HG03457 (cell line): ENCODE measurements around the gene SLC7A6.

Source experiments
- ATAC-seq: cut with Tn5 transposase; IDR thresholded peaks from one replicate; pipeline ENCODE4 v1.9.1; 2021; ENCODE audit warnings: moderate number of reproducible peaks; ENCODE audit not compliant: unreplicated experiment

Gene SLC7A6

DNA sequence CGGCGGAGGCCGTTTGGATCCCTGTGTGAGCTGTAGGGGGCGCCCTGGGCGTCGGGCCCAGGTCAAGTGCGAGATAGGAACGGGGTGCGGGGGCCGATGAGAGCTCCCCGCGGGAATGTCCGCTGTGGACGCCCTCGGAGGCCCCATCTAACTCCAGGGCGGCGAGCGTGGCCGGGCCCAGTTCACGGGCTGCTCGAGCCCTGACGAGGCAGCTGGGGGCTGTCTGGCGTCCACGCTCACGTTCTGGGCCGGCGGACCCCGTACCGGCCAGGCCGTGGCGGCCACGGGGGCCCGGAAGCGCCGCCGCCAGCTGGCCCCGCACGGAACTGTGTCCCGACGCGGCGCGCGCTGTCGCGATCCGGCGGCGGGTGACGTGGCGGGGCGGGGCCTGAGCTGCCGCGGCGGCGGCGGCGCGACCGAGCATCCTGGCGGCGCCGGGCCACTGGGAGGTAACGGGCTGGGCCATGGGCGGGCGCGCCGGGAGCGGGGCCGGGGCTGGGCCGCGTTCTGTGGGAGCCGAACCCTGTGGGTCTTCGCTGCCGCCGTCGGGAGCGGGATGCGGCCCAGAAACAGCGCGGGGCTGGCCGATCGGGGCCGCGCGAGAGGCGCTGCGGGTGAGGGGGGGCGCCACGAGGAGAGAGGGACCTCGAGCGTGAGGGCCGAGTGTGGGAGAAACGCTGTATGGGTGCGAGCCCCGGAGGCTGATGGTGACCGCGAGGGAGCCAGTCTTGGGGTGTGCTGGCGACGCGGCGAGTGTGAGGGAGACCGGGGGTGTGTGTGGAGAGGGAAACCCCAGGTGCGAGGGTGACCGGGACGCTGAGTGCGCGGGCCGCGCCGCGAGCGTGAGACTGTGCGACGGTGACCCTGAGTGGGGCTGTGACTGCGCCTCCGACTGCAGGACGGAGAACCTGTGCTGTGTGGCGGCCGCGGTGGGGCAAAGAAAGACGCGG lies at the start of gene SLC7A6:
SLC7A6 (plus strand) TSS at position 399 of the 950 bp plus-strand sequence. CDS start 10,201 bp downstream, outside the sequence.
- ATAC-seq, result peak; percentile 53

DNA sequence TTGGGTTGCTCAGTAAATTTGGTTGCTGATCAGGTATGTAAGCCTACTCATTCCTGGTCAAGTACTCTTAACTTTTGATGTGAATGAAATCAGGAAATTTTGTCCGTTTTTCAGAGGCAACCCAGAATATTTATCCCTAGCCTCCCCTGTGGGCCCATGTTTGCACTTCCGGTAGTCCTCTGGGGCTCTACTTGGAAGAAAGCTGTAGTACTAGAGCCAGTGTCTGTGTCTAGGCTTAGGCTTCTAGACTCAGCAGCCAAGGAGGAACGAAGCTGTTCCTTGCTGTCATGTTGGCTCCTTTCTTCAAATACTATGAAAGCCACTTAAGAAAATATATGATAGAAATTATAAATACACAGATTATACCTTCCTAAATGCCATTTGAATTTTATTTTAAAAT lies 49.6 kb upstream of the SLC7A6 start:
- no peak for ATAC-seq

DNA sequence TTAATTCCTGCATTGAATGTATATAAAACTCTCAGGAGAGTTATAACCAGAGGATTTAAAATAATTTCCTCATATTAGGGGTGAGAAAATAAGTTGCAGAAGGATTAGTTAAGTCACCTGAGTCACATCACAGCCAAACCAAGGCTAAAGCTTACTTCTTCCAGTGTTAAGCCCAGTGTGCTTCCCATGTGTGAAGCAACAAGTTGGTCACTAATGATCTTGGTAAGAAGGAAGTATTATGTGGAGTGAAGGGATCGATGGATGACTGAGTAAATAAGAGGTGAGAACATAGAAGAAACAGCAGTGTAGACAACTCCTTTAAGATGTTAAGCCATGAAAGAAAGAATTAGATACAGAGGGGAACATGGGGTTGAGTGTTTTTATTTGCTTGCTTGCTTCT lies 49.0 kb upstream of the SLC7A6 start:
- no peak for ATAC-seq

GRCh38 chr16:68216240-68216639 lies 48.1 kb upstream of the SLC7A6 start:
- no peak for ATAC-seq

DNA sequence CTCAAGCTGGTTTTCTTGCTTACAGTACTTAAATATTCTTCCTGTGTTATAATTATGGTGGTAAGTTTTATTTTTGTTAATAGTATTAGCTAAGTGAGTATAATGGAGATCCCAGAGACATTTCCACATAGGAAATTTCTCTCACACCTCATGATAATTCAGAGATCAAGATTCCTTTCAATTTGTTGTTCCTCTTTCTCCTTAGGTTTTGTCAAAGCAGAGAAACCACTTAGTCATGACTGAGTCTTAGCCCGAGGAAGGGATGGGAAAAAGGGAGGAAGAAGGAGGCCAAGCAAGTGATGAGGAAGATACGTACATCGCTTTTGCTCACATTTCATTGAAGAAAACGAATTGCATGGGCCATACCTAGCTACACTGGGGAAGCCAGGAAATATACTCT lies 46.8 kb upstream of the SLC7A6 start:
- ATAC-seq, result no peak

DNA sequence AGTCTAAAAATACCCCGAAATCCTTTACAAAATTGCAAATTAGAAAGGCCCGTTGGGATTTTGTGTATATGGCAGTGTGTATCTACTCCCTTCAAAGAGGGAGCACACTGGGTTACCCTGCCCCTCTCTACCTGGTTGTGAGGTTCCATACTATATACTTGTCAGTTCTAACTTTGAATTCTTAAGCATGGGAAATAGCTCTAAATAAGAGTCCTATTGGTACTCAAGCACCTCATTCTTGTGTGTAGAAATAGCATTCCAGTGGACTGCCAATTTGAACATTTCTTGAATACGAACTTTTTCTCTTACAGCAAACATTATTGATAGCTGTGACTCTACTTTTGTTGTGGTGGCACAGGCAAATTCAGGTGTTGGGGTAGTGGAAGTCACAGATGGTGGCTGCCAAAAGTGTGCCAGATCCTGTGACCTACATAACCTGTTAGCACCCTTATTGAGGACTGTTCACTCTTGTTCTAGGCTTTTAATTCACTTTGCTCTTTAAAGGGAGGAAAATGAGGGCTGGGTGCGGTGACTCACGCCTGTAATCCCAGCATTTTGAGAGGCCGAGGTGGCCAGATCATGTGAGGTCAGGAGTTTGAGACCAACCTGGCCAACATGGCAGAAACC lies 44.5 kb upstream of the SLC7A6 start:
- no peak for ATAC-seq

GRCh38 chr16:68223072-68223471 lies 41.3 kb upstream of the SLC7A6 start:
- ATAC-seq, result no peak

- ATAC-seq, result no peak
Observed at GRCh38 chr16:68226116-68226515, 38.2 kb upstream of the SLC7A6 start.

DNA sequence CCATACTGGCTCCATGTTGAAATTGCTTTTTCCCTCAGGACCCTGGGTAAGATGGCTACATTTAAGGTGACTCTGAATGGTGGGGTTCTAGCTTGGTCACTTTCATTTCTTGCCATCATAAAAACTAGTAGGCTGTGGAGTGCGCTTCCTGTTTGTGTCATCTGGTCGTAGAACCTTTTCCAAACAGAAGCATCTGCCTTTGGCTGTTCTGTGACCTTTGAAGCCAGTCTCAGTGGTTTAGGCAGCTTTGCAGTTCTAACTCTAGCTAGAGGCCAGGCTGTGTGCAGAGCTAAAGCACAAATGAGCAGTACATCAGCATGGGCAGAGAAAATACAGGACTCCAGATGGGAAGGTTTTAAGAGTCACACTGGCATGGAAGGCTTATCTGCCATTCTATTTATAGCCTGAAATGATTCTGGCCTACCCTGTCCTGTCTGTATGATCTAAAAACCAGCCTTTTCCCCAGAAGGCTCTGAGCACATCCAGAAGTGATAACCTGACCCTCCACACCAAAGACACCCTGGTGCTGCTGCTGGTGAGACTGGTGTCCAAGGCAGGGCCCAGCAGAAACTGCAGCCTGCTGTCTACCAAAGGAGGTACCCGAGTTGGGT lies 37.0 kb upstream of the SLC7A6 start:
- ATAC-seq, result no peak

DNA sequence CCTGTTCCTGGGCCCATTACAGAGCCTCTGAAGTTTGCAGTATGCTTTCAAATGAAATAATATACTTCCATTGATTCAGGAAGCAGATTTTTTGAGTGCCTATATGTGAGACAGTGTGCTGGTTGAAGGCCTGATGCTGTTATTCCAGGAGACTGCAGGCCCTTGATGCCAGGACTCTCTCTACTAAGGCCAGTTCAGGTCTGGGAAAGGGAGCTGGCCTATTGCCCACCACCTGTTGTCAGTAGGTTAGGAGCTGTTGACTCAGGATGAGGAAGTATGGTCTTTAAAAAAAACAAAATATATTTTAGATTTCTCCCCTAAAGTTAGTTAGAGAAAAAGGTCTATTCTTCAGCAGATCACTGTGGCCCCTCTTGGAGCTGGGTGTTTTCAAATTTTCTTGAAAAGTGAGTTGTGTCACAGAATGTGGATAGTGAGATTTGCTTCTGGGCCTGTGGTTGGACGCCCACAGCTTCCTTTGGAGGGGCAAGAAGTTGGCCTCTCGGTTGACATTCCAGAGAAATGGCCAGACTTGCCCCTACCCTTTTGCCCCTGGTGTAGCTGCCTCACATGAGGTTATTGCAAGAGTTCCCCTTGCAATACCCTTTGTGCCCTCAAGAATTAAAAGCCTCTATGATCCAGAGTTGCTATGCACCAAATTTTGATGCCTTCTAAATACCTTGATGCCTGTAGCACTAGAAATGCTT lies 36.3 kb upstream of the SLC7A6 start:
- no peak for ATAC-seq

- no peak for ATAC-seq
Observed at GRCh38 chr16:68228652-68229051, 35.7 kb upstream of the SLC7A6 start.

GRCh38 chr16:68229431-68230175 lies 34.7 kb upstream of the SLC7A6 start:
- ATAC-seq, result no peak

GRCh38 chr16:68230176-68230571 lies 34.2 kb upstream of the SLC7A6 start:
- ATAC-seq, result no peak

DNA sequence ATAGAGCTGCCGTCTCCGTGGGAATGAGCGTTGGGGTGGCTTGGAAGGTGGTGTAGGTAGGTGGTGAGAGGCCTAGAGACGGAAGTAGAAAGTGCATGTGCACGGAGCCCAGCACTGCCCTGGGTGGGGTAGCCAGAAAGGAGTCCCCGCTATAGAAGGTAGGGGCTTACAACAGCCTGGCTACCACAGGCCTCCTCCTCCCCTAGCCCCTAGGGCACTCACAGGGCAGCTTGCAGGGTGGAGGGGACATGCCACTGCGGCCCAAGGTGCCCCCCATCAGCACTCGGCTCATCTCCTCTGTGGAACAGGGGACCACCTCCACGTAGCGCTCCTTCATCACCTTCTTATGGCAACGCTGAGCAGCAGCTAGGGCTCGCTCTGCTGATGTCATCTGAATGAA lies 33.4 kb upstream of the SLC7A6 start:
- no peak for ATAC-seq

DNA sequence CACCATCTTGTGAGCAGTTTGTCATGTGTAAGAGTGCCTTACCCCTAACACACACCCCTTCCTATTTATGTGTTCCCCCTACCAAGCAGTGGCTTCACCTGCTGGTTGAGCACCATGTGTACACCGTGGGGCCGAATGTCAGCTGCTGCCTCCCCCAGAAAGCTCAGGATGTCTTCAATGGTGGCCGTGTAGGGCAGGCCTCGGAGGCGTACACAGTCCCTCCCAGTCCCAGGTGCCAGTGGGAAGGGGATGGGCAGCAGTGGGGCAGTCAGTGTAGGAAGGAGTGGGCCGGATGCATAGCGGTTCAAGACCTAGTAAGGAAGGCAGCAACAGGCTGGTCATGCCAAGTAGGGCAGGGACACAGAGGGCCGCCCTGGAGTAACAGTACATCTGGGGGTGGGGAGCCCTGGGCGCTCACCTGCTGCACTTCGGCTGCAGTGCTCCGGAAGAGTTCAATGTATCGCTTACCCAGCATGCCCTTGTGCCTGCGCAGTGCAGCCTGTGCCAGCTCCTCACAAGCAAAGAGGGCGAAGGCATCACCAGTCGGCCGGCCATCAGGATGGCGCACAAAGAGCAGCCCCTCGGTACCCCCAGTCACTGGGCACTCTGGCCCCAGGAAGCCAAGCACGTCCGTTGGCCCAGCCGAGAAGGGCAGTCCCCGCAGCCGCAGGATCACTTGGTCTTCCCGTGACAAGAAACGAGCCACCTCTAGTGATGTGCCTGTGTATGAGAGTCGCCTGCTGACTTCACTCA lies 32.8 kb upstream of the SLC7A6 start:
- no peak for ATAC-seq

- no peak for ATAC-seq
Observed at GRCh38 chr16:68232335-68232734, 32.0 kb upstream of the SLC7A6 start.

DNA sequence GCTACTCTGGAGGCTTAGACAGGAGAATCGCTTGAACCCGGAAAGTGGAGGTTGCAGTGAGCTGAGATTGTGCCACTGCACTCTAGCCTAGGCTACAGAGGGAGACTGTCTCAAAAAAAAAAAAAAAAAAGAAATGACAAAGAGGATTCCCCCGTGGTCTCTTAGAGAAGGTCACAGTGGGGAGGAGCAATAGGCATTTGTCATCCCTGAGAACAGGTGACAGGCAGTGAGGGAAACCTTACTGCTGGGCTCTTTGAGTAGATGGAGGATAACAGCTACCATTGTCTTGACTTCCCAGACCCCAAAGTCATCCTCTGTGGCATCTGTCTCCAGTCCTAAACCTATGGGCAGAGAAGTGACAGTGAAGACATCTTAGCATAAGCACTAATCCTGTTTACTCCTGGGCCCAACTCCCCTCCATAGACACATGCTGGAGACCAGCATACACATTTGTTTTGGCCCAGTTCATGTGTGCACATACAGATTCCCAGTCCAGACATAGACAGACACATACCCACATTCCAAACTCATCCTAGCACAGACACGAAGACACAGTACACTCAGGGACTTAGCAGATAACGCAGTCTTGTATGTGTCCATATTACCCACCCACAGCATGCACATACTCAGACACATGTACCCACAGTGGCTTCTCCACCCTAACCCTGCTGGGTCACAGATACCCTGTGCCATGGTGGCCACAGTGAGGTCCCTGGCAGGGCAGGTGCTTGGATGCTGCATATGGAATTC lies 31.1 kb upstream of the SLC7A6 start:
- no peak for ATAC-seq

GRCh38 chr16:68233835-68234187 lies 30.5 kb upstream of the SLC7A6 start:
- ATAC-seq, result no peak
